ENCODE data around the gene RPS4Y2.

RPS4Y2 gene

DNA sequence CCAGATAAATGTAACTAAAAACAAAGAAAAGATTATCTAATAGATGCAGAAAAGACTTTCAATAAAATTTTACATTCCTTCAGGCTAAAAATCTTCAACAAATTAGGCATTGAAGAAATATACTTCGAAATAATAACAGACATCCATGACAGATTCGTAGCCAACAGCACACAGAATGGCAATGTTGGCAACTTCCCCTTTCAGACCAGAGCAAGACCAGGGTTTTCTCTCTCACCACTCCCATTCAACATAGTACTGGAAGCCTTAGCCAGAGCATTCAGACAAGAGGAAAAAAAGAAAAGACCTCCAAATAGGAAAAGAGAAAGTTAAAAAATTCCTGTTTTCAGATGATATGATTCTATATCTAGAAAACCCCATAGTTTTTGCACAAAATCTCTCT is 61.2 kb downstream of the RPS4Y2 start:
- FAIRE-seq, result no peak

More for the DNA sequence above, 61.2 kb downstream of the RPS4Y2 start:
- DNase-seq (ENCODE audit: insufficient read length, low spot score), result no peak

All from GM19239 (cell line).